ENCODE data around the gene ITPR2.
A peak's percentile ranks its signal among the peaks of the same experiment; 100 is the strongest.

ITPR2 gene

DNA sequence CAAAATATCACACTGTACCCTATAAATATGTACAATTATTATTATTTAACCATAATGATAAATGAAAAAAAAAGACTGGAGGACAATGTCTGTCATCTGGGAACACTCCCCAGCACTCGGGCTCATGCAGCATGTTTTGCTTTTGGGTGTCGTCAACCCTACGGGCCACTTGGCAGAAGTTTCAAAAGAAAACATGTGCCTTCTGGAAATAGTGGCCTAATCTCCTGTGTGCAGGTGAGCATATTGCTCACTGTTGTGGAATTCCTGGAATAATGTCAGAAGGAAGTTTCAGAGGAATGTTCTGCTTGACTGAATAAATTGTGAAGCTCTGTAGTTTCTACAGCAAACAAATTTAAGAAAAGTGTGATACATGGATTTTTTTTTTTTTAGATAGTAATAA, 339.3 kb downstream of the ITPR2 start:
- peak; percentile 54 for DNase-seq (ENCODE audit: low spot score)
- CTCF ChIA-PET = interaction anchor here (0.6 kb wide), 1 partner anchor 60 kb away, joined by 3 read pairs; no protein-coding TSS in a partner anchor
- TF ChIP-seq, protein P1, sequence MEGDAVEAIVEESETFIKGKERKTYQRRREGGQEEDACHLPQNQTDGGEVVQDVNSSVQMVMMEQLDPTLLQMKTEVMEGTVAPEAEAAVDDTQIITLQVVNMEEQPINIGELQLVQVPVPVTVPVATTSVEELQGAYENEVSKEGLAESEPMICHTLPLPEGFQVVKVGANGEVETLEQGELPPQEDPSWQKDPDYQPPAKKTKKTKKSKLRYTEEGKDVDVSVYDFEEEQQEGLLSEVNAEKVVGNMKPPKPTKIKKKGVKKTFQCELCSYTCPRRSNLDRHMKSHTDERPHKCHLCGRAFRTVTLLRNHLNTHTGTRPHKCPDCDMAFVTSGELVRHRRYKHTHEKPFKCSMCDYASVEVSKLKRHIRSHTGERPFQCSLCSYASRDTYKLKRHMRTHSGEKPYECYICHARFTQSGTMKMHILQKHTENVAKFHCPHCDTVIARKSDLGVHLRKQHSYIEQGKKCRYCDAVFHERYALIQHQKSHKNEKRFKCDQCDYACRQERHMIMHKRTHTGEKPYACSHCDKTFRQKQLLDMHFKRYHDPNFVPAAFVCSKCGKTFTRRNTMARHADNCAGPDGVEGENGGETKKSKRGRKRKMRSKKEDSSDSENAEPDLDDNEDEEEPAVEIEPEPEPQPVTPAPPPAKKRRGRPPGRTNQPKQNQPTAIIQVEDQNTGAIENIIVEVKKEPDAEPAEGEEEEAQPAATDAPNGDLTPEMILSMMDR (conservative IDR thresholded peaks at IDR 0.05; ENCODE audit: low read depth) = no peak
- POLR2A ChIA-PET (ENCODE audit: low non-redundant PET) = no interaction called here
- H3K27ac ChIP-seq = no peak overlapping the region

DNA sequence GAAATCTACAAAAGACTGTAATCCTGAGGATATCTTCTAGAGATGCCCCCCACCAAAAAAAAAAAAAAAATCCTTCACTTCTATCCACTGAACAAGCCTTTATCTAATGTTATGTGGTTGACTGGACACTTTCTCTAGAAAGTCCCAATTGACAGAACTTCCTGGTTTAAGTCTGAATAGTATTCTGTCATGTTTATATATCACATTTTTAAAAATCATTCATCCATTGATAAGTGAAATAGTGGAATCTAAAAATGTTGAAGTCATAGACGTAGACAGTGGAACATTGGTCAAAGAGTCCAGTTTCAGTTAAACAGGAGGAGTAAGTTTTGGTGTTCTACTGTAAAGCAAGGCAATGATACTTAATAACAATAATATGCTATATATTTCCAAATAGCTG, 340.6 kb downstream of the ITPR2 start:
- TF ChIP-seq, protein P1 (conservative IDR thresholded peaks at IDR 0.05; ENCODE audit: low read depth) = no peak
- CTCF ChIA-PET = no interaction called here
- POLR2A ChIA-PET (ENCODE audit: low non-redundant PET) = no interaction called here
- no peak for DNase-seq (ENCODE audit: low spot score)
- H3K27ac ChIP-seq = no peak overlapping the region

DNA sequence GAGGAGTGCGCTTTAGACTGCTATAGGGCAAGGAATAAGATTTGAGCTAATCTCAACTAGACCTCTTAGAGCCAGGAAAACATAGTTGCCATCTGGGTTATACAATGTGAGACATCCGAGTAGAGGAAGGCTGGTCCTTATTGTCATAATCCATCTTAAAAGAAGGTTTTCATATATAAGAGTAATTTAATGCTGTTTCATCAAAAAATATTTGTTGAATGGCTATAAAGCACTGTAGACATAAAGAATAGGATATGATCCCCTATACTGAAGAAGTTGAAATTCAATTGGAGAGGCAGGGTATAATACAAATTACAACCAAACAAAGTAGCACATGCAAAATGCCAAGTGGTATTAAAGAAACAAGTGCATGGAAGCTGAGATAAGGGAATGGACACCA, 343.1 kb downstream of the ITPR2 start:
- CTCF ChIA-PET = no interaction called here
- POLR2A ChIA-PET (ENCODE audit: low non-redundant PET) = no interaction called here
- TF ChIP-seq, protein P1 (conservative IDR thresholded peaks at IDR 0.05; ENCODE audit: low read depth) = no peak
- no peak overlapping the region for H3K27ac ChIP-seq
- DNase-seq (ENCODE audit: low spot score) = no peak

DNA sequence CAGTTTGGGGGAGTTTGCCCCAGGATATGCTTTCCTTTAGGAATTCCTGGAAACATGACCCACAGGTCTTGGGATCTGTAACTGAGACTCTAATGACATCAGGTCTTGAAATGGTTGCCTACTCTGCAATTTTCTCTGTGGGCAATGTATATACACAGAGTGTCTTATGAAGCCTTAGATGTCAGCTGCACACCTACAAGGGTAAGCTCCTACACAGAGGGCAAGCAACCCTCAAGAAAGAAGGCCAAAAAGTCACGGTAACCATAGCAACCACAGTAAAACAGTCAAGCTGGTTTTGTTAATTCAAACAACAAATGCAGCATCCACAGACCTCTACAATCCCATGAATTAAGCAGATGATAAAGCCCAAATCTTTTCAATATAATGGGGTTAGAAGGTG, 344.6 kb downstream of the ITPR2 start:
- TF ChIP-seq, protein P1 (conservative IDR thresholded peaks at IDR 0.05; ENCODE audit: low read depth) = no peak
- no peak overlapping the region for H3K27ac ChIP-seq
- ChIA-PET CTCF (interaction anchor here (0.6 kb wide), 1 partner anchor 369 kb away, joined by 3 read pairs; no protein-coding TSS in a partner anchor), POLR2A (ENCODE audit: low non-redundant PET) (no interaction called here)
- DNase-seq (ENCODE audit: low spot score) = no peak

DNA sequence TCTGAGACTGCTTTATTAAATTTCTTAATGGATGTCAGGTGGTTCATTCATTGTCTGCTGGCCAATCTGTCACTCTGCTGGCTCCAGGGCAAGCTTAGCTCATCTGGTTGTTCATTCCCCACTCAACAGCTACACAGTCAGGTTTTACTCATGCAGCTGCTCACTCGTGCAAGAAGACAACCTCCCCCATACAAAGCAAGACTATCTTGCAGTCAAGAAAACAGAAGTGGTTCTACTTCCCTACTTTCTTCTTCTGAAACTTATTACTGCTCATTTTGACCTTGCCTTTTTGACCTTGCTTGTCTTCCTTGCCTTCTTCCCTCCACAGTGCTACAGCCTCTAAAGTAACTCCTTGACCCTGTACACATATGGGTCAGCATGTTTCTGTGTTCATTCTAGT, 359.7 kb downstream of the ITPR2 start:
- TF ChIP-seq, protein P1 (conservative IDR thresholded peaks at IDR 0.05; ENCODE audit: low read depth) = no peak
- no peak for DNase-seq (ENCODE audit: low spot score)
- CTCF ChIA-PET = interaction anchor here (0.5 kb wide), 1 partner anchor 58 kb away, joined by 5 read pairs; no protein-coding TSS in a partner anchor
- POLR2A ChIA-PET (ENCODE audit: low non-redundant PET) = no interaction called here
- H3K27ac ChIP-seq = no peak overlapping the region

DNA sequence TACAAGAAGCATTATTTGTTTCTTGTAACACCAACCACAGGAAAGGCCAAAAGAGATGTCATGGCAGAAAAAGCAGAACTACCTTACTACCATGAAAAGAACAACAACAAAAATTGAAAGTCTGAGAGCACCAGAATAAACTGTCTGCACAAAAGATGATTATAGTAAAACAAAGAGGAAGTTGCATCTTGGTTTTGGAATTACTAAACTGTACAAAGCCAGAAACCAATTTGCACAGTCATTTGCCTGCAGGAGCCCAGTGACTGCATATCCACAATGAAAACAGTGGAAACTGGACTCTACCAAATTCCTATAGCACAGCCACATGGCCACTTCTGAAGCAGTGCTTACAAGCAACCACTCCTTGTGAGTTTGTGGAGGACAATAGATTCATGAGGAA, 361.4 kb downstream of the ITPR2 start:
- POLR2A ChIA-PET (ENCODE audit: low non-redundant PET) = no interaction called here
- CTCF ChIA-PET = no interaction called here
- H3K27ac ChIP-seq = no peak overlapping the region
- TF ChIP-seq, protein P1 (conservative IDR thresholded peaks at IDR 0.05; ENCODE audit: low read depth) = no peak
- no peak for DNase-seq (ENCODE audit: low spot score)

All from RWPE1 (cell line).